Measurements from ENCODE around the gene FMOD. TPM values are rescaled to one million over a fixed set of nuclear protein-coding genes. Genes with fewer than 3 reads are reported as not detected.
"Not testable (repeated sequence)": the region's sequence is repeated elsewhere in the genome, so short reads cannot be mapped to it uniquely, and the experiment has no call there.

Gene FMOD
- total RNA-seq, 1 donor from 2014 or later, result not detected

DNA sequence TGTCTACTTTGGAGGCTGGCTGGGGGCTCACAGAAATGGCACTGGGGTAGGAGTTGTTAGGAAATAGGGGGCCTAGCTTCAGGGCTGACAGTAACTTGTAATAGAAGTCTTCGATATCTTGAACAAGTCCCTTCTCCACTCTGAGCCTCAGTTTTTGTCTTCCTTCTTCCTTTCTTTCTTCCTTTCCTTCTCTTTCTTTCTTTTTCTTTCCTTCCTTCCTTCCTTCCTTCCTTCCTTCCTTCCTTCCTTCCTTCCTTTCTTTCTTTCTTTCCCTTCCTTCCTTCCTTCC is 32.7 kb downstream of the FMOD start:
- Histone ChIP-seq H3F3A (ENCODE audit: low read depth) (peaks cover 5% of the 10 kb centered on the region), H3K27ac (no peak overlapping the region), H4K20me1 (ENCODE audit: low read depth) (no peaks in the 10 kb centered on the region), H3K27me3 (peaks cover 52% of the 10 kb centered on the region), H3K4me1 (peaks cover 35% of the 10 kb centered on the region), H3K36me3 (no peaks in the 10 kb centered on the region), H2AFZ (replicated peaks) (no peak overlapping the region), H3K4me2 (no peak overlapping the region), H3K9ac (no peak overlapping the region), H3K9me3 (ENCODE audit: low read depth) (no peaks in the 10 kb centered on the region), H3K79me2 (ENCODE audit: low read depth) (no peaks in the 10 kb centered on the region), H3K4me3 (no peak overlapping the region)
- no peak for DNase-seq (ENCODE audit: low spot score)
- TF ChIP-seq, protein P1, sequence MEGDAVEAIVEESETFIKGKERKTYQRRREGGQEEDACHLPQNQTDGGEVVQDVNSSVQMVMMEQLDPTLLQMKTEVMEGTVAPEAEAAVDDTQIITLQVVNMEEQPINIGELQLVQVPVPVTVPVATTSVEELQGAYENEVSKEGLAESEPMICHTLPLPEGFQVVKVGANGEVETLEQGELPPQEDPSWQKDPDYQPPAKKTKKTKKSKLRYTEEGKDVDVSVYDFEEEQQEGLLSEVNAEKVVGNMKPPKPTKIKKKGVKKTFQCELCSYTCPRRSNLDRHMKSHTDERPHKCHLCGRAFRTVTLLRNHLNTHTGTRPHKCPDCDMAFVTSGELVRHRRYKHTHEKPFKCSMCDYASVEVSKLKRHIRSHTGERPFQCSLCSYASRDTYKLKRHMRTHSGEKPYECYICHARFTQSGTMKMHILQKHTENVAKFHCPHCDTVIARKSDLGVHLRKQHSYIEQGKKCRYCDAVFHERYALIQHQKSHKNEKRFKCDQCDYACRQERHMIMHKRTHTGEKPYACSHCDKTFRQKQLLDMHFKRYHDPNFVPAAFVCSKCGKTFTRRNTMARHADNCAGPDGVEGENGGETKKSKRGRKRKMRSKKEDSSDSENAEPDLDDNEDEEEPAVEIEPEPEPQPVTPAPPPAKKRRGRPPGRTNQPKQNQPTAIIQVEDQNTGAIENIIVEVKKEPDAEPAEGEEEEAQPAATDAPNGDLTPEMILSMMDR (IDR thresholded peaks at IDR 0.05), result no peak
- TF ChIP-seq EZH2 (IDR thresholded peaks at IDR 0.05) (no peak), EZH2phosphoT487 (IDR thresholded peaks at IDR 0.05) (no peak)
- Mint-ChIP-seq H3K27me3 (ENCODE audit: insufficient read depth, low read depth) (peaks cover 16% of the 10 kb centered on the region), H3K27ac (no peak overlapping the region), H3K4me3 (no peak overlapping the region), H3K9me3 (peaks cover 3% of the 10 kb centered on the region), H3K36me3 (no peaks in the 10 kb centered on the region), H3K4me1 (peaks cover 30% of the 10 kb centered on the region)

DNA sequence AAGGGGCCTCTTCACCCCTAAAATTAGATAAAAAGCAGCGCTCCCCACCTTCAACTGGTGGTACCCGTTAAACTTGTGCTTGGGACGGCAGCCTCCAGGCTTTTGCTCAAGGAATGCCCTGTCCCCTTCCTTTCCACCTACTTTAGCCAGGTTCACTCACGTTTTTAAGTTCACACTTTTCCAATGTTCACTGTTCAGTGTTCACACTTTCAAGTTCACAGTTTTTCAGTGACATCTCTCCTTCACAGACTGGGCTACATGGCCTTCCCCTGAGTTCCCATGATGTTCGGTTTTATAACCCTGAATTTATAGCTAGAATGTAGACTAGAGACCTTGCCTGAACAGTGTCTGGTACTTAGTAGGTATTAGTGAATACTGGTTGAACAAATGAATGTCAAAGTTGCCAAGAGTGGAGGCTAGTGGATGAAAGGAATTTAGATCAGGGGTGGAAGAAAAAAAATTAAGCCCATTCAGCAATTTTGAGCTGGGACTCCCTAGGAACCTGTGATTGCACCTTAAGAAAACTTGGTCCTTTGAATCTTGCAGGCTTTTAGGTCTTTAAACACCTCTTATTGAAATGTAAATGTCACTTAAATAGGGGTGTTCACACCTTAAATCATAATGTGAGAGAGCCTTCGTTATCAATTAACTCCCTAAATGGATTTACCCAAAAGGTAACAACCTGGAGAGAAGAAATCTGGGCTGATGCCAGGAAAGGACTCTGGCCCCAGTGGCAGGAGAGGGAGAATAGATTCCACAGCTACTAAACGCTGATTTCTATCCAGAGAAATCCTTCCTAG is 33.3 kb downstream of the FMOD start:
- H2AFZ ChIP-seq (replicated peaks), result no peak overlapping the region
- H3F3A ChIP-seq (ENCODE audit: low read depth), result peaks cover 3% of the 10 kb centered on the region
- no peak overlapping the region for H3K27ac ChIP-seq
- H3K36me3 ChIP-seq, result no peaks in the 10 kb centered on the region
- no peak overlapping the region for H3K4me3 ChIP-seq
- H3K27me3 Mint-ChIP-seq (ENCODE audit: insufficient read depth, low read depth), result peaks cover 13% of the 10 kb centered on the region
- no peak overlapping the region for H3K9ac ChIP-seq
- H3K9me3 ChIP-seq (ENCODE audit: low read depth), result no peaks in the 10 kb centered on the region
- no peak overlapping the region for H3K4me3 Mint-ChIP-seq
- peaks cover 3% of the 10 kb centered on the region for H3K9me3 Mint-ChIP-seq
- no peak for TF ChIP-seq EZH2 (IDR thresholded peaks at IDR 0.05)
- peaks cover 29% of the 10 kb centered on the region for H3K4me1 ChIP-seq
- no peaks in the 10 kb centered on the region for H3K36me3 Mint-ChIP-seq
- H4K20me1 ChIP-seq (ENCODE audit: low read depth), result no peaks in the 10 kb centered on the region
- no peaks in the 10 kb centered on the region for H3K79me2 ChIP-seq (ENCODE audit: low read depth)
- H3K4me2 ChIP-seq, result no peak overlapping the region
- no peak for DNase-seq (ENCODE audit: low spot score)
- H3K27me3 ChIP-seq, result peaks cover 56% of the 10 kb centered on the region
- no peak overlapping the region for H3K27ac Mint-ChIP-seq
- peaks cover 24% of the 10 kb centered on the region for H3K4me1 Mint-ChIP-seq

GRCh38 chr1:203316626-203317093 is 34.3 kb downstream of the FMOD start:
- peaks cover 13% of the 10 kb centered on the region for H3K27me3 Mint-ChIP-seq (ENCODE audit: insufficient read depth, low read depth)
- no peak overlapping the region for H3K4me3 Mint-ChIP-seq
- H3K27ac Mint-ChIP-seq, result no peak overlapping the region
- peaks cover 3% of the 10 kb centered on the region for H3F3A ChIP-seq (ENCODE audit: low read depth)
- H3K4me1 Mint-ChIP-seq, result peaks cover 16% of the 10 kb centered on the region
- H3K4me1 ChIP-seq, result peaks cover 19% of the 10 kb centered on the region
- H3K27me3 ChIP-seq, result peaks cover 63% of the 10 kb centered on the region
- H3K27ac ChIP-seq, result no peak overlapping the region
- no peak overlapping the region for H3K9ac ChIP-seq
- no peak overlapping the region for H2AFZ ChIP-seq (replicated peaks)
- no peaks in the 10 kb centered on the region for H3K36me3 ChIP-seq
- H3K4me3 ChIP-seq, result no peak overlapping the region
- TF ChIP-seq EZH2 (IDR thresholded peaks at IDR 0.05) (no peak), EZH2phosphoT487 (IDR thresholded peaks at IDR 0.05) (no peak)
- TF ChIP-seq, protein P1 (IDR thresholded peaks at IDR 0.05), result no peak
- H3K9me3 ChIP-seq (ENCODE audit: low read depth), result no peaks in the 10 kb centered on the region
- no peak for DNase-seq (ENCODE audit: low spot score)
- H3K36me3 Mint-ChIP-seq, result no peaks in the 10 kb centered on the region
- no peaks in the 10 kb centered on the region for H3K79me2 ChIP-seq (ENCODE audit: low read depth)
- no peak overlapping the region for H3K4me2 ChIP-seq
- H4K20me1 ChIP-seq (ENCODE audit: low read depth), result peaks cover 4% of the 10 kb centered on the region
- H3K9me3 Mint-ChIP-seq, result peaks cover 3% of the 10 kb centered on the region

DNA sequence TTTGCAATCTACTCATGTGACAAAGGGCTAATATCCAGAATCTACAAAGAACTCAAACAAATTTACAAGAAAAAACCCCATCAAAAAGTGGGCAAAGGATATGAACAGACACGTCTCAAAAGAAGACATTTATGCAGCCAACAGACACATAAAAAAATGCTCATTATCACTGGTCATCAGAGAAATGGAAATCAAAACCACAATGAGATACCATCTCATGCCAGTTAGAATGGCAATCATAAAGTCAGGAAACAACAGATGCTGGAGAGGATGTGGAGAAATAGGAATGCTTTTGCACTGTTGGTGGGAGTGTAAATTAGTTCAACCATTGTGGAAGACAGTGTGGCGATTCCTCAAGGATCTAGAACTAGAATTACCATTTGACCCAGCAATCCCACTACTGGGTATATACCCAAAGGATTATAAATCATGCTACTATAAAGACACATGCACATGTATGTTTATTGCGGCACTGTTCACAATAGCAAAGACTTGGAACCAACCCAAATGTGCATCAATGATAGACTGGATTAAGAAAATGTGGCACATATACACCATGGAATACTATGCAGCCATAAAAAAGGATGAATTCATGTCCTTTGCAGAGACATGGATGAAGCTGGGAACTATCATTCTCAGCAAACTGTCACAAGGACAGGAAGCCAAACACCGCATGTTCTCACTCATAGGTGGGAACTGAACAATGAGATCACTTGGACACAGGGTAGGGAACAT is 36.7 kb downstream of the FMOD start:
- not testable (repeated sequence) for H3K36me3 ChIP-seq; H3K27me3 Mint-ChIP-seq (ENCODE audit: insufficient read depth, low read depth); H3K9me3 Mint-ChIP-seq; H3K79me2 ChIP-seq (ENCODE audit: low read depth); H3F3A ChIP-seq (ENCODE audit: low read depth); H3K27ac ChIP-seq; H3K4me3 ChIP-seq; H2AFZ ChIP-seq (replicated peaks); H3K9me3 ChIP-seq (ENCODE audit: low read depth); H3K4me1 ChIP-seq; H3K4me2 ChIP-seq; DNase-seq (ENCODE audit: low spot score); H3K9ac ChIP-seq; H3K4me3 Mint-ChIP-seq; H3K36me3 Mint-ChIP-seq
- H3K27ac Mint-ChIP-seq, result peak overlapping the region; percentile 32
- Histone ChIP-seq H3K27me3 (peaks cover 76% of the 10 kb centered on the region), H4K20me1 (ENCODE audit: low read depth) (peaks cover 20% of the 10 kb centered on the region)
- H3K4me1 Mint-ChIP-seq, result peaks cover 18% of the 10 kb centered on the region

Measured in neural progenitor cell (in vitro differentiated cells).